GM18870 (cell line): Measurements from ENCODE around the gene PACSIN1.

Experiments
- ATAC-seq: cut with Tn5 transposase; IDR thresholded peaks from one replicate; pipeline ENCODE4 v1.9.1; 2021; ENCODE audit warnings: moderate library complexity; ENCODE audit not compliant: unreplicated experiment

Gene PACSIN1

GRCh38 chr6:34514112-34514511 lies 48.2 kb downstream of the PACSIN1 start:
- no peak for ATAC-seq

GRCh38 chr6:34514593-34515472 lies 49.0 kb downstream of the PACSIN1 start:
- no peak for ATAC-seq

- no peak for ATAC-seq
Measured at GRCh38 chr6:34515473-34516387, 49.9 kb downstream of the PACSIN1 start.

GRCh38 chr6:34516391-34517324 lies 50.8 kb downstream of the PACSIN1 start:
- no peak for ATAC-seq

GRCh38 chr6:34517461-34517881 lies 51.6 kb downstream of the PACSIN1 start:
- ATAC-seq: no peak

- ATAC-seq: no peak
Measured at GRCh38 chr6:34517966-34518365, 52.1 kb downstream of the PACSIN1 start.

GRCh38 chr6:34518669-34519365 lies 52.9 kb downstream of the PACSIN1 start:
- ATAC-seq: no peak

GRCh38 chr6:34519971-34520644 lies 54.2 kb downstream of the PACSIN1 start:
- no peak for ATAC-seq

GRCh38 chr6:34520645-34521462 lies 55.0 kb downstream of the PACSIN1 start:
- ATAC-seq: no peak

- no peak for ATAC-seq
Measured at GRCh38 chr6:34521463-34522285, 55.8 kb downstream of the PACSIN1 start.

GRCh38 chr6:34522761-34523160 lies 56.9 kb downstream of the PACSIN1 start:
- no peak for ATAC-seq

GRCh38 chr6:34523441-34524206 lies 57.7 kb downstream of the PACSIN1 start:
- ATAC-seq: no peak

GRCh38 chr6:34524499-34524898 lies 58.6 kb downstream of the PACSIN1 start:
- ATAC-seq: no peak

GRCh38 chr6:34524971-34525370 lies 59.1 kb downstream of the PACSIN1 start:
- ATAC-seq: no peak

- ATAC-seq: no peak
Measured at GRCh38 chr6:34525431-34526175, 59.7 kb downstream of the PACSIN1 start.

GRCh38 chr6:34526241-34526972 lies 60.5 kb downstream of the PACSIN1 start:
- ATAC-seq: no peak
